SK-N-SH treated with all-trans-retinoic acid at 6 μM for 48 hours (cell line): ENCODE data around the gene CUEDC1.

Source experiments
- ATAC-seq: fragments of 200-7000 bp; cut with Tn5 transposase; 3 replicates; pipeline ENCODE4 v1.9.1; 2020; ENCODE audit warnings: mild to moderate bottlenecking, moderate library complexity
- ARNTL ChIP-seq: fragments of 450-650 bp; formaldehyde crosslinking; IDR thresholded peaks from 2 replicates; pipeline ENCODE4 v1.5.0; 2020; ENCODE audit warnings: low read depth, mild to moderate bottlenecking, moderate library complexity, borderline replicate concordance
- BACH2 ChIP-seq: fragments of 250-450 bp; sonication (Bioruptor Pico); IDR thresholded peaks from 2 replicates; pipeline ENCODE4 v1.9.0; 2021; ENCODE audit warnings: mild to moderate bottlenecking, borderline replicate concordance
- ESRRG ChIP-seq: fragments of 250-450 bp; sonication (Bioruptor Pico); IDR thresholded peaks from 2 replicates; pipeline ENCODE4 v1.6.1; 2021; ENCODE audit warnings: mild to moderate bottlenecking
- ISL1 ChIP-seq: fragments of 250-450 bp; sonication (Bioruptor Pico); IDR thresholded peaks from 2 replicates; pipeline ENCODE4 v2.1.2; 2022; ENCODE audit warnings: mild to moderate bottlenecking, moderate library complexity
- OSR1 ChIP-seq: fragments of 250-450 bp; sonication (Bioruptor Pico); IDR thresholded peaks from 2 replicates; pipeline ENCODE4 v1.8.0; 2022; ENCODE audit warnings: moderate library complexity, mild to moderate bottlenecking, inconsistent platforms
- PPARA ChIP-seq: fragments of 250-450 bp; sonication (Bioruptor Pico); IDR thresholded peaks from 2 replicates; pipeline ENCODE4 v1.5.0; 2020; ENCODE audit warnings: mild to moderate bottlenecking, borderline replicate concordance
- RARB ChIP-seq: fragments of 250-450 bp; sonication (Bioruptor Pico); IDR thresholded peaks from 2 replicates; pipeline ENCODE4 v1.8.0; 2021; ENCODE audit warnings: mild to moderate bottlenecking, moderate library complexity
- SNAI2 ChIP-seq: fragments of 250-450 bp; sonication (Bioruptor Pico); IDR thresholded peaks from 2 replicates; pipeline ENCODE4 v1.5.0; 2020; ENCODE audit warnings: mild to moderate bottlenecking, moderate library complexity
- TCF4 ChIP-seq: fragments of 250-450 bp; sonication (Bioruptor Pico); IDR thresholded peaks from 2 replicates; pipeline ENCODE4 v1.8.0; 2021; ENCODE audit warnings: mild to moderate bottlenecking, moderate library complexity, borderline replicate concordance
- TOX ChIP-seq: fragments of 250-450 bp; sonication (Bioruptor Pico); IDR thresholded peaks from 2 replicates; pipeline ENCODE4 v1.8.0; 2021; ENCODE audit warnings: mild to moderate bottlenecking, moderate library complexity, borderline replicate concordance
- ZFP3 ChIP-seq: fragments of 250-450 bp; sonication (Bioruptor Pico); IDR thresholded peaks from 2 replicates; pipeline ENCODE4 v1.5.0; 2020; ENCODE audit warnings: mild to moderate bottlenecking, moderate library complexity
- ZFP30 ChIP-seq: fragments of 450-650 bp; formaldehyde crosslinking; IDR thresholded peaks from 2 replicates; pipeline ENCODE4 v1.5.0; 2022; ENCODE audit warnings: mild to moderate bottlenecking, moderate library complexity
- ZNF8 ChIP-seq: fragments of 450-650 bp; formaldehyde crosslinking; IDR thresholded peaks from 2 replicates; pipeline ENCODE4 v1.5.0; 2020; ENCODE audit warnings: mild to moderate bottlenecking, moderate library complexity
- TF ChIP-seq, protein P1 (sequence below): fragments of 250-450 bp; sonication (Bioruptor Pico); IDR thresholded peaks from 2 replicates; pipeline ENCODE4 v1.8.0; 2020; ENCODE audit warnings: mild to moderate bottlenecking, moderate library complexity, borderline replicate concordance
- TF ChIP-seq, protein P2 (sequence below): fragments of 250-450 bp; sonication (Bioruptor Pico); IDR thresholded peaks from 2 replicates; pipeline ENCODE4 v1.8.0; 2021; ENCODE audit warnings: low read depth, mild to moderate bottlenecking, moderate library complexity, borderline replicate concordance
- TF ChIP-seq, protein P3 (sequence below): fragments of 250-450 bp; sonication (Bioruptor Pico); IDR thresholded peaks from 2 replicates; pipeline ENCODE4 v1.5.1; 2021; ENCODE audit warnings: mild to moderate bottlenecking, moderate library complexity
- TF ChIP-seq, protein P4 (sequence below): fragments of 250-450 bp; sonication (Bioruptor Pico); IDR thresholded peaks from 2 replicates; pipeline ENCODE4 v1.5.1; 2020; ENCODE audit warnings: low read depth, mild to moderate bottlenecking, moderate library complexity

The CUEDC1 gene

DNA sequence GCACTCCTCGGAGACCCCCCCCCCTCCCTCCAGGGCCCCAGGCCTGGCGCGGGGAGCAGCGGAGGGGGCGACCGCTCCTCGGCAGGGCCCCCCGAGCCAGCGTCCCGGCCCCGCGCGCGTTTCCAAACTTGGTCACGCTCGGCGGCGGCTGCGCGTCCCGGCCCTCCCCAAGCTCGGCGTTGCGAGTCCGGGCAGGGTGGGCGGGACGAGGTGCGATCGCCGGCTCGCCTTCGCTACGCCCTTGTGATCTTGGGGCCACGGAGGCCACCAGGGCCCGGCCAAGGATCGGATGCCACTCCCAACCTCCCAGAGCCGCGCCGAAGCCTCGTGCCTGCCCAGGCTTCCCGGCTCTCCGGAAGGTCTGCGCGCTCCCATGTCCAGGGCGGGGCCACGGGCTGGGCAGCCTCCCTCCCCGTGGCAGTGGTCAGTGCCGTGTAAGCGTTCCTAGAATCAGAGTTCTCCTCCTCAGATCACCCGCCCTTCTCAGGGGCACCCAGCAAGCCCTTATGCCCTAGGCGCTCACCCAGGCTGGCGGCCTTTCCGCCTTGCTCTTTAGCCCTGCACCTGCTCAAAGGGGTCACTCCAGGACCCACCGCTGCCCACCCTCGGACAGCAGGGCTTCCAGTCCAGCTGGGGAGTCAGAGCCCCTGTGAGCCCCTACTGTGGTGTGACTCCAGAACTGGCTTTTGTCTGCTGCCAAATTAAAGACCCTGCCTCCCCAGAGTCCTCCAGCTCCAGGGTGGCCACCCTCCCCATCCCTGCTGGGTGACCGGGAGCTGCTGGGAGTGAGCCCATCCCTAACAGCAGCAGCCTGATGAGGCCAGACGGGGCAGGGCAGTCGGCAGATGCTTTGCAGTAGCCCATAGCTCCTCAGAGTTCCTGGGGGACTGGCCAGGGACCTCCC, 93.2 kb downstream of the CUEDC1 start:
- ATAC-seq: peak; percentile 50
- TF ChIP-seq, protein P1, sequence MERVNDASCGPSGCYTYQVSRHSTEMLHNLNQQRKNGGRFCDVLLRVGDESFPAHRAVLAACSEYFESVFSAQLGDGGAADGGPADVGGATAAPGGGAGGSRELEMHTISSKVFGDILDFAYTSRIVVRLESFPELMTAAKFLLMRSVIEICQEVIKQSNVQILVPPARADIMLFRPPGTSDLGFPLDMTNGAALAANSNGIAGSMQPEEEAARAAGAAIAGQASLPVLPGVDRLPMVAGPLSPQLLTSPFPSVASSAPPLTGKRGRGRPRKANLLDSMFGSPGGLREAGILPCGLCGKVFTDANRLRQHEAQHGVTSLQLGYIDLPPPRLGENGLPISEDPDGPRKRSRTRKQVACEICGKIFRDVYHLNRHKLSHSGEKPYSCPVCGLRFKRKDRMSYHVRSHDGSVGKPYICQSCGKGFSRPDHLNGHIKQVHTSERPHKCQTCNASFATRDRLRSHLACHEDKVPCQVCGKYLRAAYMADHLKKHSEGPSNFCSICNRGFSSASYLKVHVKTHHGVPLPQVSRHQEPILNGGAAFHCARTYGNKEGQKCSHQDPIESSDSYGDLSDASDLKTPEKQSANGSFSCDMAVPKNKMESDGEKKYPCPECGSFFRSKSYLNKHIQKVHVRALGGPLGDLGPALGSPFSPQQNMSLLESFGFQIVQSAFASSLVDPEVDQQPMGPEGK: no peak
- TF ChIP-seq ZFP3: peak; percentile 60; the same call in 1 of the 2 replicates

DNA sequence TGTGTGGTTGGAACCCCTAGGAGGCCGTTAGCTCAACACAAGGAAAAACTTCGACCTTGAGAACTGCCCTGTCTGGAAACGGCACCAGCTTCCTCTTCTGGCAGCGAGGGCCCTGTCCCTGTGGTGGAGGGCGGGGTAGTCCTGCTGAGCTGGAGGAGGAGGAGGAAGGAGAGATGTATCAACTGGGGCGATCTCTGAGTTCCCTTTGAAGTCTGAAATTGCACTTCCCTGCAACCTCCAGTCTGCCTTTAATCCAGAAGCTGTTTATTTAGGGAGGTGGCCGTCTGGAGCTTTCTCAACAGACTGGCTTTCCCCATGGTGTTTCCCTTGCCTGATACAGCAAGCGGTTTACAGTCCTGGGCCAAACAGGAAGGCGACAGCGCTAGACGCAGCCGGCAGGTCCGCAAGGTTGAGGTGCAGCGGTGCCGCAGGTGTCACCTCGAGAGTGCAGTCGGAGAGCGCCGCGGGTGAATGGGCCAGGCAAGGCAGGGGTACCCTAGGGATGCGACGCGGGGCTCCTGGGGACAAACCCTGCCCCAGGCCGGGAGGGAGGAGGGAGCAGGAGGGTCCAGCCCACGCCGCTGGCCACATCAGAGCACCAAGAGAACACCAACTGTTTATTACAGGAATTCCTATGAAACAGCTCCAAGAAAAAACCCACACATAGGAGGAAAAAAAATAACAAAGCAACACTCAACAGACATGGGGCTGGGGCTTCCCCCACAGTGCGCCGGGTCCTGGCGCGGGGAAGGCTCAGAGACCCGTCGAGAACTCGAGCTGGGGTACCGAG, 94.0 kb downstream of the CUEDC1 start:
- TF ChIP-seq ARNTL (CRISPR knock-in tag): no peak
- TF ChIP-seq, protein P2, sequence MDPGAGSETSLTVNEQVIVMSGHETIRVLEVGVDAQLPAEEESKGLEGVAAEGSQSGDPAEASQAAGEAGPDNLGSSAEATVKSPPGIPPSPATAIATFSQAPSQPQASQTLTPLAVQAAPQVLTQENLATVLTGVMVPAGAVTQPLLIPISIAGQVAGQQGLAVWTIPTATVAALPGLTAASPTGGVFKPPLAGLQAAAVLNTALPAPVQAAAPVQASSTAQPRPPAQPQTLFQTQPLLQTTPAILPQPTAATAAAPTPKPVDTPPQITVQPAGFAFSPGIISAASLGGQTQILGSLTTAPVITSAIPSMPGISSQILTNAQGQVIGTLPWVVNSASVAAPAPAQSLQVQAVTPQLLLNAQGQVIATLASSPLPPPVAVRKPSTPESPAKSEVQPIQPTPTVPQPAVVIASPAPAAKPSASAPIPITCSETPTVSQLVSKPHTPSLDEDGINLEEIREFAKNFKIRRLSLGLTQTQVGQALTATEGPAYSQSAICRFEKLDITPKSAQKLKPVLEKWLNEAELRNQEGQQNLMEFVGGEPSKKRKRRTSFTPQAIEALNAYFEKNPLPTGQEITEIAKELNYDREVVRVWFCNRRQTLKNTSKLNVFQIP (CRISPR knock-in tag): no peak
- TF ChIP-seq PPARA: no peak
- no peak for TF ChIP-seq ESRRG (CRISPR knock-in tag)
- no peak for TF ChIP-seq ISL1 (CRISPR knock-in tag)
- TF ChIP-seq TCF4 (CRISPR knock-in tag): no peak
- TF ChIP-seq RARB: no peak
- TF ChIP-seq TOX: no peak
- no peak for TF ChIP-seq ZFP3
- no peak; the same call in 1 of the 3 replicates for ATAC-seq

DNA sequence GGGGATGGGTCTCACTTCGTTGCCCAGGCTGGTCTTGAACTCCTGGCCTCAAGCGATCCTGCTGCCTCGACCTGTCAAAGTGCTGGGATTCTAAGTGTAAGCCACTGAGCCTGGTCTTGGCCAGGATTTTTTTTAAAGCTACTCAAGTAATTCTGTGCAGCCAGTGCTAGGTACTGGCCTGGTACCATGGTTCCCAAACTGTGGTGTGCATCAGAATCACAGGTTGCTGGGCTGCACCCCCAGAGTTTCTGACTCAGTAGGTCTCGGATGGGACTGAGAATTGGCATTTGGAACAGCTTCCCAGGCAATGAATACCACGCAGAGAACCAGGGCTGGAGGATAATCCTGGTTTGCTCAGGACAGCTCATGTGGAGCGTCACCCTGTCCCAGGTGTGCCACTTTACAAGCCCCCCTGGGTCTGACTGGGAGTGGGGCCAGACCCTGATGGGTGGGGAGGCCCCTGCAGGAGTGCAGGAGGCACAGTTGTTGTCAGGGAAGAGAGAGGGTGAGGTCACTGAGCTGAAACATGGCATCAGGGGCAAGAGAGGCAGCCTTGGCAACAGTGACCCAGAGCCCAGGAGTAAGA, 94.7 kb downstream of the CUEDC1 start:
- TF ChIP-seq RARB: no peak
- no peak for TF ChIP-seq ZFP30
- no peak for TF ChIP-seq TCF4 (CRISPR knock-in tag)
- TF ChIP-seq, protein P2 (CRISPR knock-in tag): no peak
- no peak for TF ChIP-seq SNAI2
- TF ChIP-seq ZNF8: no peak
- TF ChIP-seq, protein P3, sequence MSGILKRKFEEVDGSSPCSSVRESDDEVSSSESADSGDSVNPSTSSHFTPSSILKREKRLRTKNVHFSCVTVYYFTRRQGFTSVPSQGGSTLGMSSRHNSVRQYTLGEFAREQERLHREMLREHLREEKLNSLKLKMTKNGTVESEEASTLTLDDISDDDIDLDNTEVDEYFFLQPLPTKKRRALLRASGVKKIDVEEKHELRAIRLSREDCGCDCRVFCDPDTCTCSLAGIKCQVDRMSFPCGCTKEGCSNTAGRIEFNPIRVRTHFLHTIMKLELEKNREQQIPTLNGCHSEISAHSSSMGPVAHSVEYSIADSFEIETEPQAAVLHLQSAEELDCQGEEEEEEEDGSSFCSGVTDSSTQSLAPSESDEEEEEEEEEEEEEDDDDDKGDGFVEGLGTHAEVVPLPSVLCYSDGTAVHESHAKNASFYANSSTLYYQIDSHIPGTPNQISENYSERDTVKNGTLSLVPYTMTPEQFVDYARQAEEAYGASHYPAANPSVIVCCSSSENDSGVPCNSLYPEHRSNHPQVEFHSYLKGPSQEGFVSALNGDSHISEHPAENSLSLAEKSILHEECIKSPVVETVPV (CRISPR knock-in tag): no peak
- TF ChIP-seq, protein P4, sequence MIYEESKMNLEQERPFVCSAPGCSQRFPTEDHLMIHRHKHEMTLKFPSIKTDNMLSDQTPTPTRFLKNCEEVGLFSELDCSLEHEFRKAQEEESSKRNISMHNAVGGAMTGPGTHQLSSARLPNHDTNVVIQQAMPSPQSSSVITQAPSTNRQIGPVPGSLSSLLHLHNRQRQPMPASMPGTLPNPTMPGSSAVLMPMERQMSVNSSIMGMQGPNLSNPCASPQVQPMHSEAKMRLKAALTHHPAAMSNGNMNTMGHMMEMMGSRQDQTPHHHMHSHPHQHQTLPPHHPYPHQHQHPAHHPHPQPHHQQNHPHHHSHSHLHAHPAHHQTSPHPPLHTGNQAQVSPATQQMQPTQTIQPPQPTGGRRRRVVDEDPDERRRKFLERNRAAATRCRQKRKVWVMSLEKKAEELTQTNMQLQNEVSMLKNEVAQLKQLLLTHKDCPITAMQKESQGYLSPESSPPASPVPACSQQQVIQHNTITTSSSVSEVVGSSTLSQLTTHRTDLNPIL: no peak
- no peak for TF ChIP-seq BACH2 (CRISPR knock-in tag)
- no peak for TF ChIP-seq ISL1 (CRISPR knock-in tag)
- no peak for TF ChIP-seq OSR1 (CRISPR knock-in tag)
- TF ChIP-seq, all 23 proteins: peak for 0
- ATAC-seq: peak; percentile 9; the same call in 2 of the 3 replicates
